ENCODE results near the gene SGCA.

GRCh38 chr17:50207792-50208567, 42.2 kb downstream of the SGCA start:
- TF ChIP-seq CTCF (IDR thresholded peaks at IDR 0.05; ENCODE audit: borderline replicate concordance, extremely low read depth, low read length, poor library complexity, severe bottlenecking) (no peak), EZH2 (IDR thresholded peaks at IDR 0.05; ENCODE audit: borderline replicate concordance, low read depth, low read length, severe bottlenecking) (no peak)
